Endothelial cell of umbilical vein (primary cell): ENCODE measurements around the gene FAM120C. TPM values are rescaled to one million over a fixed set of nuclear protein-coding genes. Genes with fewer than 3 reads are reported as not detected.

Source experiments
- BruUV-seq: library from RNA; stranded (reverse); fragments of 400-500 nt; replicated peaks from 2 replicates; lab custom pipeline; 2021; lab: Mats Ljungman, UMichigan
- CTCF ChIA-PET: fragments of 300-600, 350-600 bp; sonication (Branson Sonifier 250); formaldehyde crosslinking; loops from one replicate; lab custom pipeline; 2021; ENCODE audit warnings: antibody characterized with exemption, inconsistent platforms; lab: Charles Lee
- POLR2A ChIA-PET: fragments of 300-600, 350-600 bp; sonication (Branson Sonifier 250); formaldehyde crosslinking; loops from one replicate; lab custom pipeline; 2021; ENCODE audit warnings: antibody characterized with exemption, inconsistent platforms; lab: Charles Lee
- DNase-seq: peaks from one replicate; pipeline ENCODE4 v3.0.0-alpha.2; 2011; ENCODE audit warnings: low read depth, low spot score
- FAIRE-seq: peaks from 2 replicates; lab custom pipeline; 2011; peaks lifted over from hg19 to GRCh38; lab: Jason Lieb, UNC
- H2AFZ ChIP-seq: 2 replicates; pipeline ENCODE4 v1.6.0; 2012; ENCODE audit warnings: low read depth, low read length, control low read depth, inconsistent platforms
- H3K27ac ChIP-seq: 2 replicates; pipeline ENCODE4 v1.5.1; 2011; ENCODE audit warnings: low read depth, mild to moderate bottlenecking, control low read depth, low read length, moderate library complexity; ENCODE audit not compliant: insufficient read depth
- H3K27me3 ChIP-seq, 2 experiments: 2 replicates each; pipeline versions ENCODE4 v1.6.0 to v1.6.1; 2011; ENCODE audit warnings: low read length in 2 of 2, mixed read lengths in 1 of 2; ENCODE audit not compliant: control insufficient read depth in 2 of 2, insufficient read depth in 2 of 2
- H3K36me3 ChIP-seq, 2 experiments: 2 replicates in 1 of 2; 3 replicates in 1 of 2; pipeline ENCODE4 v1.5.1; 2011; ENCODE audit warnings: low read length in 2 of 2, mild to moderate bottlenecking in 1 of 2, moderate library complexity in 1 of 2; ENCODE audit not compliant: control insufficient read depth in 2 of 2, insufficient read depth in 2 of 2; ENCODE audit errors: extremely low read depth in 1 of 2
- H3K4me1 ChIP-seq: 3 replicates; pipeline ENCODE4 v1.5.1; 2011; ENCODE audit warnings: mild to moderate bottlenecking, low read length; ENCODE audit not compliant: control insufficient read depth, insufficient read depth; ENCODE audit errors: extremely low read depth
- H3K4me2 ChIP-seq: 2 replicates; pipeline ENCODE4 v1.6.1; 2011; ENCODE audit warnings: low read length, control low read depth, mixed read lengths; ENCODE audit not compliant: insufficient read depth
- H3K4me3 ChIP-seq, 3 experiments: fragments of 200-600 bp in 1 of 3; sonication (generic), shearing (Covaris generic) in 1 of 3; replicated peaks in 1 of 3; 2 replicates each; pipeline ENCODE4 v1.5.1; 2011 to 2016; ENCODE audit warnings: control low read depth in 3 of 3, low read length in 3 of 3, mild to moderate bottlenecking in 2 of 3, inconsistent platforms in 1 of 3, low read depth in 1 of 3, moderate library complexity in 1 of 3; ENCODE audit not compliant: insufficient read depth in 1 of 3
- H3K79me2 ChIP-seq: 2 replicates; pipeline ENCODE4 v1.6.0; 2012; ENCODE audit warnings: low read length, inconsistent platforms; ENCODE audit not compliant: control insufficient read depth, insufficient read depth
- H3K9ac ChIP-seq: replicated peaks from 2 replicates; pipeline ENCODE3; 2011; ENCODE audit warnings: low read length, control low read depth; ENCODE audit not compliant: insufficient read depth; ENCODE audit errors: extremely low read depth
- H3K9me1 ChIP-seq: replicated peaks from 3 replicates; pipeline ENCODE4 v1.6.0; 2011; ENCODE audit warnings: mild to moderate bottlenecking, low read length; ENCODE audit not compliant: control insufficient read depth, insufficient read depth; ENCODE audit errors: extremely low read depth
- H3K9me3 ChIP-seq: replicated peaks from 2 replicates; pipeline ENCODE4 v1.5.1; 2012; ENCODE audit warnings: low read length, inconsistent platforms; ENCODE audit not compliant: control insufficient read depth, insufficient read depth
- H4K20me1 ChIP-seq: replicated peaks from 2 replicates; pipeline ENCODE3; 2011; ENCODE audit warnings: mild to moderate bottlenecking, low read length; ENCODE audit not compliant: control insufficient read depth, insufficient read depth; ENCODE audit errors: extremely low read depth
- EZH2 ChIP-seq: IDR thresholded peaks from 2 replicates; pipeline ENCODE4 v1.6.1; 2012; ENCODE audit warnings: borderline replicate concordance, low read depth, mild to moderate bottlenecking, moderate library complexity, low read length, inconsistent platforms; ENCODE audit not compliant: severe bottlenecking
- FOS ChIP-seq: IDR thresholded peaks from 2 replicates; pipeline ENCODE4 v1.6.1; 2011; ENCODE audit warnings: mild to moderate bottlenecking, low read length, moderate library complexity, borderline replicate concordance; ENCODE audit not compliant: insufficient read depth
- GATA2 ChIP-seq: IDR thresholded peaks from 2 replicates; pipeline ENCODE4 v1.7.0; 2011; ENCODE audit warnings: low read depth, mild to moderate bottlenecking, moderate library complexity, mixed read lengths, low read length; ENCODE audit not compliant: insufficient read length, insufficient read depth
- JUN ChIP-seq: IDR thresholded peaks from 2 replicates; pipeline ENCODE4 v1.6.1; 2011; ENCODE audit warnings: borderline replicate concordance, low read depth; ENCODE audit not compliant: insufficient read length, insufficient read depth
- MYC ChIP-seq: IDR thresholded peaks from one replicate; pipeline ENCODE4 v1.6.1; 2011; ENCODE audit warnings: mild to moderate bottlenecking, low read depth, low read length
- POLR2A ChIP-seq: IDR thresholded peaks from 2 replicates; pipeline ENCODE4 v1.6.1; 2012; ENCODE audit warnings: low read depth, mild to moderate bottlenecking, control low read depth, low read length
- POLR2AphosphoS5 ChIP-seq: IDR thresholded peaks from 2 replicates; pipeline ENCODE4 v1.6.1; 2012; ENCODE audit warnings: low read depth, mild to moderate bottlenecking, control low read depth, low read length, moderate library complexity; ENCODE audit not compliant: insufficient read depth
- dilution Hi-C: fragments of 300-500 bp; cut with MboI; formaldehyde crosslinking; loops from one replicate; pipeline ENCODE4 v1.15.0; 2019; ENCODE audit warnings: low sequenced_read_pairs; ENCODE audit not compliant: extremely low pct_ligation_motif_present
- intact Hi-C: fragments of 100-400 bp; cut with micrococcal nuclease; formaldehyde crosslinking; loops from one replicate; pipeline ENCODE4 v1.10.0; 2022
- polyA plus RNA-seq, 4 experiments: library from polyadenylated mRNA; depleted of rRNA in 3 of 4; stranded (reverse) in 3 of 4; unstranded in 1 of 4; fragments of >200 nt; gene quantifications; 2 replicates each; pipeline versions ENCODE4 v1.2.1 to v1.2.3, GENCODE V29; 2011 to 2012; ENCODE audit warnings: missing spikeins in 1 of 4
- total RNA-seq: library from RNA; stranded (reverse); gene quantifications from 2 replicates; pipeline ENCODE4 v1.2.3, GENCODE V29; 2021
- TF ChIP-seq, protein P1 (sequence below), 2 donors: IDR thresholded peaks; 1 replicate in 1 of 2; 2 replicates in 1 of 2; pipeline ENCODE4 v1.5.1; 2011; ENCODE audit warnings: low read length in 2 of 2, mild to moderate bottlenecking in 2 of 2, moderate library complexity in 2 of 2, control low read depth in 1 of 2, inconsistent platforms in 1 of 2, low read depth in 1 of 2; ENCODE audit not compliant: insufficient read depth in 1 of 2; ENCODE audit errors: extremely low read depth in 1 of 2
- TF ChIP-seq, protein P2 (sequence below): IDR thresholded peaks from 2 replicates; pipeline ENCODE4 v1.6.1; 2011; ENCODE audit not compliant: insufficient read depth, insufficient read length

Gene FAM120C
- total and polyA plus RNA-seq, 2 donors (not counting 3 experiments of a cell fraction or from before 2014, with no cell fraction given): 4.2 to 11.4 TPM

GRCh38 chrX:54042609-54043021, 140.4 kb downstream of the FAM120C start:
- H2AFZ ChIP-seq: peak overlapping the region; percentile 71
- no TSS peak for BruUV-seq
- H3K4me2 ChIP-seq: peak overlapping the region; percentile 58
- no peaks in the 10 kb centered on the region for H4K20me1 ChIP-seq
- ChIA-PET CTCF (interaction anchor here (0.6 to 2.7 kb wide), 11 partner anchors 23 to 397 kb away, joined by 3 to 15 read pairs (median 4); partner anchors contain the start of genes FAM120C, TSR2 and WNK3), POLR2A (interaction anchor here (0.6 to 1.2 kb wide), 4 partner anchors 67 to 359 kb away, joined by 3 to 5 read pairs (median 4); partner anchors contain the start of gene WNK3)
- H3K36me3 ChIP-seq: no peaks in the 10 kb centered on the region
- intact Hi-C loops: loop anchor here (5.0 to 10.0 kb wide), 3 partner anchors 595 to 1112 kb away; partner anchors contain the start of gene MAGED2
- no peak overlapping the region for H3K9ac ChIP-seq
- dilution Hi-C loops: no loop called here
- DNase-seq: peak; percentile 67
- no peaks in the 10 kb centered on the region for H3K9me1 ChIP-seq
- H3K4me1 ChIP-seq: peaks cover 13% of the 10 kb centered on the region
- peaks cover 3% of the 10 kb centered on the region for H3K79me2 ChIP-seq
- TF ChIP-seq, protein P1, sequence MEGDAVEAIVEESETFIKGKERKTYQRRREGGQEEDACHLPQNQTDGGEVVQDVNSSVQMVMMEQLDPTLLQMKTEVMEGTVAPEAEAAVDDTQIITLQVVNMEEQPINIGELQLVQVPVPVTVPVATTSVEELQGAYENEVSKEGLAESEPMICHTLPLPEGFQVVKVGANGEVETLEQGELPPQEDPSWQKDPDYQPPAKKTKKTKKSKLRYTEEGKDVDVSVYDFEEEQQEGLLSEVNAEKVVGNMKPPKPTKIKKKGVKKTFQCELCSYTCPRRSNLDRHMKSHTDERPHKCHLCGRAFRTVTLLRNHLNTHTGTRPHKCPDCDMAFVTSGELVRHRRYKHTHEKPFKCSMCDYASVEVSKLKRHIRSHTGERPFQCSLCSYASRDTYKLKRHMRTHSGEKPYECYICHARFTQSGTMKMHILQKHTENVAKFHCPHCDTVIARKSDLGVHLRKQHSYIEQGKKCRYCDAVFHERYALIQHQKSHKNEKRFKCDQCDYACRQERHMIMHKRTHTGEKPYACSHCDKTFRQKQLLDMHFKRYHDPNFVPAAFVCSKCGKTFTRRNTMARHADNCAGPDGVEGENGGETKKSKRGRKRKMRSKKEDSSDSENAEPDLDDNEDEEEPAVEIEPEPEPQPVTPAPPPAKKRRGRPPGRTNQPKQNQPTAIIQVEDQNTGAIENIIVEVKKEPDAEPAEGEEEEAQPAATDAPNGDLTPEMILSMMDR (IDR thresholded peaks at IDR 0.05; ENCODE audit: extremely low read depth in 1 of 2, insufficient read depth in 1 of 2, low read depth in 1 of 2, low read length in 2 of 2): peak in 1 of 2 donors; percentile 42
- TF ChIP-seq EZH2 (no peak), MYC (no peak)
- H3K27ac ChIP-seq: no peak overlapping the region
- H3K9me3 ChIP-seq: no peaks in the 10 kb centered on the region
- H3K27me3 ChIP-seq: no peaks in the 10 kb centered on the region
- peak overlapping the region; percentile 35 to 70 (median 66) for H3K4me3 ChIP-seq
- FAIRE-seq: peak; percentile 80

GRCh38 chrX:54030329-54030728, 152.7 kb downstream of the FAM120C start:
- H3K4me2 ChIP-seq: no peak overlapping the region
- no peaks in the 10 kb centered on the region for H3K79me2 ChIP-seq
- no peaks in the 10 kb centered on the region for H3K9me1 ChIP-seq
- CTCF ChIA-PET: no interaction called here
- no TSS peak for BruUV-seq
- no peak overlapping the region for H3K4me3 ChIP-seq
- no peaks in the 10 kb centered on the region for H3K4me1 ChIP-seq
- H3K9ac ChIP-seq: no peak overlapping the region
- H2AFZ ChIP-seq: no peak overlapping the region
- TF ChIP-seq FOS: no peak
- TF ChIP-seq GATA2: no peak
- TF ChIP-seq EZH2: no peak
- no peak for TF ChIP-seq MYC
- no peak for TF ChIP-seq POLR2AphosphoS5
- no peak for TF ChIP-seq JUN
- TF ChIP-seq, protein P1 (IDR thresholded peaks at IDR 0.05; ENCODE audit: extremely low read depth in 1 of 2, insufficient read depth in 1 of 2, low read depth in 1 of 2, low read length in 2 of 2): no peak
- no peak for TF ChIP-seq POLR2A
- TF ChIP-seq, protein P2, sequence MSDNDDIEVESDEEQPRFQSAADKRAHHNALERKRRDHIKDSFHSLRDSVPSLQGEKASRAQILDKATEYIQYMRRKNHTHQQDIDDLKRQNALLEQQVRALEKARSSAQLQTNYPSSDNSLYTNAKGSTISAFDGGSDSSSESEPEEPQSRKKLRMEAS: no peak
- H3K27ac ChIP-seq: no peak overlapping the region
- dilution Hi-C loops: no loop called here
- DNase-seq (no peak), FAIRE-seq (no peak)
- POLR2A ChIA-PET: no interaction called here
- intact Hi-C loops: no loop called here
- H3K9me3 ChIP-seq: no peaks in the 10 kb centered on the region
- no peaks in the 10 kb centered on the region for H4K20me1 ChIP-seq
- no peaks in the 10 kb centered on the region for H3K27me3 ChIP-seq
- H3K36me3 ChIP-seq: peaks cover 0 to 7% of the 10 kb centered on the region in 2 experiments
